WI38 (cell line): ENCODE data around the gene RIF1.

Experiments
- H3K4me3 ChIP-seq: 2 replicates; pipeline ENCODE4 v1.5.1; 2011; ENCODE audit warnings: low read depth, mild to moderate bottlenecking, control low read depth, low read length
- CTCF ChIP-seq: IDR thresholded peaks from 2 replicates; pipeline ENCODE4 v1.5.1; 2012; ENCODE audit warnings: low read depth, mild to moderate bottlenecking, control low read depth, low read length

The RIF1 gene

GRCh38 chr2:151423760-151424159 lies 14.1 kb downstream of the RIF1 start:
- no peak overlapping the region for H3K4me3 ChIP-seq
- TF ChIP-seq CTCF: no peak

- TF ChIP-seq CTCF: no peak; the same call in 1 of the 2 replicates
- no peak overlapping the region for H3K4me3 ChIP-seq
These were observed 27.9 kb downstream of the RIF1 start for GRCh38 chr2:151437630-151438029.

GRCh38 chr2:151438506-151438905 lies 28.8 kb downstream of the RIF1 start:
- no peak overlapping the region for H3K4me3 ChIP-seq
- no peak for TF ChIP-seq CTCF

- no peak for TF ChIP-seq CTCF
- no peak overlapping the region for H3K4me3 ChIP-seq
These were observed 29.4 kb downstream of the RIF1 start for GRCh38 chr2:151439127-151439526.

- no peak overlapping the region for H3K4me3 ChIP-seq
- no peak for TF ChIP-seq CTCF
These were observed 49.7 kb downstream of the RIF1 start for GRCh38 chr2:151459358-151459757.

- TF ChIP-seq CTCF: no peak
- H3K4me3 ChIP-seq: no peak overlapping the region
These were observed 56.1 kb downstream of the RIF1 start for GRCh38 chr2:151465771-151466170.

GRCh38 chr2:151470556-151470955 lies 60.9 kb downstream of the RIF1 start:
- no peak for TF ChIP-seq CTCF
- no peak overlapping the region for H3K4me3 ChIP-seq
